ENCODE data around the gene DCUN1D2.

The DCUN1D2 gene

DNA sequence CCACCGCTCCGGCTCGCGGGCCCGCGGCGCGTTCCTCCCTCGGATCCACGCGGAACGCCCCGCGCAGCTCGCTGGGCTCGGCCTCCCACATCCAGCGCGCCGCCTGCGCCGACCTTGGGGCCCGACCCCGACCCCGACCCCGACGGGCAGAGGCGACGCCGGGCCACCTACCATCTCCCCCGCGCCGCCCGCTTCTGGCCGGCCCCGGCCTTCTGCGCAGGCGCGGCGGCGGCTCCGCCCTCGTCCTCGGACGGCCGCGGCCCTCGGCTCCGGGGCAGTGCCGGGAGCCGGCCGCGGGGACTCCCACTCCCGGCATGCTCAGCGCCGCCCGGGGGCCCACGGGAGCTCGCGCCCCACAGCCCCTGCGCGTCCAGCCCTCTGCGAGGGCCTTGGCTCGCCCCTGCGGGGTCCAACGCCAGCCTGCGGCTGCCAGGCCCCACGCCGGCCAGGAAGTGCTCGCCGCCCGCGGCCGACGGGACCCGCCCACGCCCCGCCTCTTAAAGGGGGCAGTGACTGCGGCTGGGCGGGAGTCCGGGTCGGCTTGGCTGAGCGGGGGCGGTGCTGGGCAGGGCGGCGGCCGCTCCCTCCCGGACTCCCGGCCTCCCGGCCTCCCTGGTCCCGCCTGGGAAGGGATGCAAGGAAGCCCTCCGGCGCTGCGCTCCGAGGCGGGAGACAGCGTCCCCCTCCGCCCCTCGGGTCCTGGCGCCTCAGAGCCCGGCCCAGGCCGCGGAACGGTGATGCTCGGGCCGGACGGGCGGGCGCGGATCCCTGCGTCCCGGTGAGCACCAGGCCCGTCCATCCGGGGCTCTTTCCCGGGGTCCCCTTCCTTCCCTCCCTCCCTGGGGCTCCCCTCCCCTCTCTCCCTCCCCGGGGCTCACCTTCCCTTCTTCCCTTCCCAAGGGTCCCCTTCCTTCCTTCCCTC, at the start of gene DCUN1D2:
Gene DCUN1D2 (minus strand): TSS at position 216 of the 922 bp plus-strand sequence. CDS start 42 bp downstream, at position 174.
- Mint-ChIP-seq H3K4me1 (ENCODE audit: low read depth) (peaks cover 72% of the 10 kb centered on the region), H3K27me3 (no peaks in the 10 kb centered on the region), H3K36me3 (peaks cover 5% of the 10 kb centered on the region), H3K27ac (peak within 1 kb of the TSS; percentile 89), H3K4me3 (peak within 1 kb of the TSS; percentile 95), H3K9me3 (ENCODE audit: low read depth) (no peaks in the 10 kb centered on the region)

DNA sequence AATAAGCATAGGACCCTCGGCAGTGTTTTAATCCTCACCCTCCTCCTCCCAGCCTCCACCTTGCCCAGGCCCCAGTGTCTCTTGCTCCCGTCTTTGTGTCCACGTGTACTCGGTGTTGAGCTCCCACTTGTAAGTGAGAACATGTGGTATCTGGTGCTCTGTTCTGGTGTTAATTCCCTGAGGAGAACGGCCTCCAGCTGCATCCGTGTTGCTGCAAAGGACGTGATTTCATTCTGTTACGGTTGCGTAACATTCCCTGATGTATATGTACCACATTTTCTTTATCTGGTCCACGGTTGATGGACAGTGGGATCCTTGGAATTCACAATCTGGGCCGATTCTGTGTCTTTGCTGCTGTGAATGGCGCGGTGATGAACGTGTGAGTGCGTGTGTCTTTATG, 49.3 kb upstream of the DCUN1D2 start:
- peaks cover 4% of the 10 kb centered on the region for H3K4me1 Mint-ChIP-seq (ENCODE audit: low read depth)
- no peak overlapping the region for H3K27ac Mint-ChIP-seq
- H3K9me3 Mint-ChIP-seq (ENCODE audit: low read depth), result peaks cover 6% of the 10 kb centered on the region
- no peaks in the 10 kb centered on the region for H3K27me3 Mint-ChIP-seq
- no peak overlapping the region for H3K4me3 Mint-ChIP-seq
- peaks cover 13% of the 10 kb centered on the region for H3K36me3 Mint-ChIP-seq

DNA sequence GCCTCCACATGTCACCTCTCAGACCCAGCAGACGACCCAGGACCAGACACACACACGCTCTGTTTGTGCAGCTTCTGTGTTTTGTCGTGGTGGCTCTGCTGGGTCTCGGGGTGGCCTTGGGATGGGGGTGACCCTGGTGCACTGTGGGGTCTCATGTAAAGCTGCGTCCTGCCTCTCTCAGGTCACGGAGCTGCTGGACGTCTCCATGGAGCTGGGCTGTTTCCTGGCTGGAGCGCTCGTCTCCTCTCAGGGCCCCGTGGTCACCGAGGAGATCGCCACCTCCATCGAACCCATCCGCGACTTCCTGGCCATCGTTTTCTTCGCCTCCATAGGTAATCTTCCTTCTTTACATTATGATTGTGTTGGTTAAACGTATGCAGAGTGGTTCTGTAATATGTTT, 48.7 kb upstream of the DCUN1D2 start:
- no peak overlapping the region for H3K4me3 Mint-ChIP-seq
- peaks cover 4% of the 10 kb centered on the region for H3K4me1 Mint-ChIP-seq (ENCODE audit: low read depth)
- peaks cover 6% of the 10 kb centered on the region for H3K9me3 Mint-ChIP-seq (ENCODE audit: low read depth)
- H3K36me3 Mint-ChIP-seq, result peaks cover 13% of the 10 kb centered on the region
- no peaks in the 10 kb centered on the region for H3K27me3 Mint-ChIP-seq
- H3K27ac Mint-ChIP-seq, result no peak overlapping the region

DNA sequence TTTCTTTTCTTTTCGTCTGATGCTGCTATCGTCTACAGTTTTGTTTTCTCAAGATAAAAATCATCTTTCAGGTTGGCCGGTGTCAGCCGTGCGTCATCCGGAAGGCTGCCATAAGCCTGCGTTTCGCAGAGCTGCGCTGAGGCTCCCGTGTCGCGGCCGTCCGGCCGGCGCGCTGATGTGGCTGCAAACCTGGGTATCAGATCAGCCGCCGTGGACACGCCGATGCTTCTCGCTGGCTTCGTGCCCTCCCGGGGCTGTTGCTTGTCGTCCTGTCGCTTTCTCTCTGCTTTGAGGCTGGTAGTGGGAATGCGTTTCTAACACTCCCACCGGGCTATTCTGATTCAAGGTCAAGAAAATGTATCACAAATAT, 48.2 kb upstream of the DCUN1D2 start:
- Mint-ChIP-seq H3K27me3 (no peaks in the 10 kb centered on the region), H3K4me1 (ENCODE audit: low read depth) (peaks cover 3% of the 10 kb centered on the region), H3K9me3 (ENCODE audit: low read depth) (peaks cover 6% of the 10 kb centered on the region), H3K4me3 (no peak overlapping the region), H3K36me3 (peaks cover 13% of the 10 kb centered on the region), H3K27ac (no peak overlapping the region)

DNA sequence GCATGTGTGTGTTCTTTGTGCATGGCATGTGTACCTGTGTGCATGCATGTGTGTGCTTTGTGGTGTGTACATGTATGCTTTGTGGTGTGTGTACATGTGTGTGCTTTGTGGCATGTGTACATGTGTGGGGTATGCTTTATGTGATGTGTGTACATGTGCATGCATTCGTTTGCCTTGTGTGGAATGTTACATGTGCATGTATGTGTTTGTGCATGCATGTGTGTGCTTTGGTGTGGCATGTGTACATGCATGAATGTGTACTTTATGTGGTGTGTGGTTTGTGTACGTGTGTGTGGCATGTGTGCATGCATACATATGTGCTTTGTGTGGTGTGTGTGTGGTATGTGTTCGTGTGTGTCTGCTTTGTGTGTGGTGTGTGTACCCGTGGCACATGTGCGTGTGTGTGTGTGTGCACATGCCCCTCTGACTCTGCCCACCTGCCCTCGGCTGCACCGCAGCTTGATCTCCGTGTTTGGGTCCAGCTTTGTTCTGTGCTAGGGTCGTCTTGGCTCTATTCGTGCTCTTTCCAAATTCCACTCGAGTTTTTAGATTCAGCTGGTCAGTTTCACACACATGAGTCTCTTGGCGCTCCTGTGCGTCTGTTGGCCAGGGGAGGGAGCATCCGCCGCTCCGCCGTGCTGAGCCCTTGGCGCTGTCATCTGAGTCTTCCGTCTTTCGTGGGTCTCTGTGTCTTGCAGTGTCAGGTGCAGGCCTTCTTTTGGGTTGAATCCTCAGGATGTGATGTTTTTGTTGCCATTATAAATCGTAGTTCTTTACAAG, 47.6 kb upstream of the DCUN1D2 start:
- Mint-ChIP-seq H3K36me3 (peaks cover 16% of the 10 kb centered on the region), H3K27me3 (no peaks in the 10 kb centered on the region), H3K27ac (no peak overlapping the region), H3K4me1 (ENCODE audit: low read depth) (no peaks in the 10 kb centered on the region), H3K4me3 (no peak overlapping the region), H3K9me3 (ENCODE audit: low read depth) (peaks cover 6% of the 10 kb centered on the region)

DNA sequence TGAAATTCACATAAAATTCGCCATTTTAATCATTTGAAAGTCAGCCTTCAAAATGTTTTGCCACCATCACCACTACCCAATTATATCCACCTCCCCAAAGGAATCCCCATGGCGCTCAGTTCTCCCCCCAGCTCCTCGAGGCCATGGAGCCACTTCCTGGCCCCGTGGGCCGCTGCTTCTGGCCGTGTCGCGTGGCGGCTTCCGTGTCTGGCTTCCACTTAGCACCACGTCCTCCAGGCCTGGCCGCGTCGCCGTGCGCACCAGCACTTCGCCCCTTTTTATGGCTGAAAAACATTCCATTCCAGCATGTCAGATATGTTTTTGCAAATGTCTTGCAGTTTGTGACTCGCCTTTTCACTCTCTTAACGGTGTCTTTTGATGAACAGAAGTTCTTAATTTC, 46.7 kb upstream of the DCUN1D2 start:
- H3K4me3 Mint-ChIP-seq, result no peak overlapping the region
- H3K27ac Mint-ChIP-seq, result no peak overlapping the region
- no peaks in the 10 kb centered on the region for H3K27me3 Mint-ChIP-seq
- no peaks in the 10 kb centered on the region for H3K4me1 Mint-ChIP-seq (ENCODE audit: low read depth)
- peaks cover 16% of the 10 kb centered on the region for H3K36me3 Mint-ChIP-seq
- peaks cover 6% of the 10 kb centered on the region for H3K9me3 Mint-ChIP-seq (ENCODE audit: low read depth)

DNA sequence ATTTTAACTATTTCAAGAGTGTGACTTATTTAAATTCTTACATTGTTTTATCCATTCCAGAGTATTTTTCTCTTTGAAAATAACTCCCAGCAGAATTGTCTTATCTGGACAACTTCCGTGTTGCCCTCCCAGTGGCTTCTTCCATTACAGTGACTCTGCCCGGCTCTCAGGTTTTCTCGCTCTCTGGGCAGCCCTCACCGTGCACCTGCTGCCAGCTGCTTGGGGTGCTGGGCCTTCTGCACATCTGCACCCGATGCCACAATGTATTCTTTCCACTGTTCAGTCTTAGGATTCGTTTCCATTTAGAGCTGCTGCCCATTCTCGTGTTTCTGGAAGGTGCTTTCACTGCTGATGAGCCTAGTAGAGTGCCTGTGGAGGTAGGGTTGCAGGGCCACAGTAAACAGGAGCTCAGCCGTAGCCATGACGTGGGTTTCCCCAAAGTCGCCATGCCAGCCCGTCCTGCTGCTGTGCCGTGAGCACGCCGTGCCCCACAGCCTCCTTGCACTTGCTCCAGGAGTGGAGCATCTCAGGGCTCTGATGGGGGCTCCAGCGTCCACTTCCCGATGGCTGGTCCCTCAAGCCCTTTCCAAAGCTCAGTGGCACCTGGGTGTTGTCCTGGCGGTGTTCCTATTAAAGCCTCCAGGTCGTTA, 46.1 kb upstream of the DCUN1D2 start:
- H3K27me3 Mint-ChIP-seq, result no peaks in the 10 kb centered on the region
- no peak overlapping the region for H3K27ac Mint-ChIP-seq
- H3K4me1 Mint-ChIP-seq (ENCODE audit: low read depth), result no peaks in the 10 kb centered on the region
- H3K9me3 Mint-ChIP-seq (ENCODE audit: low read depth), result peaks cover 6% of the 10 kb centered on the region
- H3K36me3 Mint-ChIP-seq, result peaks cover 18% of the 10 kb centered on the region
- H3K4me3 Mint-ChIP-seq, result no peak overlapping the region

DNA sequence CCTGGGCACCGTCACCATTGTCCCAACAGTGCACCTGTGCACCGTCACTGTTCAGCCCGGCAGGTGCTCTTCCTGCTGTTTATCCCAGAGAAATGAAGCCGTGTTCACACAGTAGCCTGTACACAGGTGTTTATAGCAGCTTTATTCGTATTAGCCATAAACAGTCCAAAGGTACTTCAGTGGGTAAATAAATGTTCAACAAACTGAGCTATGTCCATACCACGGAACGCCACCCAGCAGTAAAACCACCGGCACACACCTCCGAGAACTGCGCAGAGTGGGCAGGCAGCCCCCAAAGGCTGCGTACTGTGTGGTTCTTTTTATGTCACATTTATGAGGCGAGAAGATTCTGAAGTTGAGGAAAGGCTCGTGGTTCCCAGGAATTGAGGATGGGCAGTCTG, 44.9 kb upstream of the DCUN1D2 start:
- Mint-ChIP-seq H3K27ac (no peak overlapping the region), H3K4me1 (ENCODE audit: low read depth) (no peaks in the 10 kb centered on the region), H3K9me3 (ENCODE audit: low read depth) (no peaks in the 10 kb centered on the region), H3K36me3 (peaks cover 9% of the 10 kb centered on the region), H3K27me3 (no peaks in the 10 kb centered on the region), H3K4me3 (no peak overlapping the region)

DNA sequence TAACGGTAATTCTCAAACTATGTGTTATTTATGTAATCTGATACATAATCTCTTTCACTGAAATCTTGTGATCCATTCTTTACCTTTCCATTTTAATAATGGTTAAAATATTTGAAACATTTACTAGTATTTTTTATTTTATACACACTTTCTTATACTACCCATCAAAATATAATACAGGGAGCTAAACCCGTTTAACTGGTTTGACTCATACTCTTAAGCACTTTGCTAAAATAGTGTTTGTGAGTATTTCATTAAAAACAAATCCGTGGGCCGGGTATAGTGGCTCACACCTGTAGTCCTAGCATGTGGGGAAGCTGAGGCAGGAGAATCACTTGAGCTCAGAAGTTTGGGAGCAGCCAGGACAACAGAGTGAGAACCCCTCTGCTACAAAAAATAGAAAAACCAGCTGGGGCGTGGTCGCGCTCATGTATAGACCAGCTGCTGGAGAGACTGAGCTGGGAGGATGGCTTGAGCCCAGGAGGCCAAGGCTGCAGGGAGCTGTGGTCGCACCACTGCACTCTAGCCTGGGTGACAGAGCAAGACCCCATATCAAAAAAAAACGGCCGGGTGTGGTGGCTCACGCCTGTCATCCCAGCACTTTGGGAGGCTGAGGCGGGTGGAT, 43.8 kb upstream of the DCUN1D2 start:
- H3K36me3 Mint-ChIP-seq, result peaks cover 11% of the 10 kb centered on the region
- no peaks in the 10 kb centered on the region for H3K27me3 Mint-ChIP-seq
- no peaks in the 10 kb centered on the region for H3K9me3 Mint-ChIP-seq (ENCODE audit: low read depth)
- H3K4me3 Mint-ChIP-seq, result no peak overlapping the region
- H3K4me1 Mint-ChIP-seq (ENCODE audit: low read depth), result no peaks in the 10 kb centered on the region
- H3K27ac Mint-ChIP-seq, result no peak overlapping the region

DNA sequence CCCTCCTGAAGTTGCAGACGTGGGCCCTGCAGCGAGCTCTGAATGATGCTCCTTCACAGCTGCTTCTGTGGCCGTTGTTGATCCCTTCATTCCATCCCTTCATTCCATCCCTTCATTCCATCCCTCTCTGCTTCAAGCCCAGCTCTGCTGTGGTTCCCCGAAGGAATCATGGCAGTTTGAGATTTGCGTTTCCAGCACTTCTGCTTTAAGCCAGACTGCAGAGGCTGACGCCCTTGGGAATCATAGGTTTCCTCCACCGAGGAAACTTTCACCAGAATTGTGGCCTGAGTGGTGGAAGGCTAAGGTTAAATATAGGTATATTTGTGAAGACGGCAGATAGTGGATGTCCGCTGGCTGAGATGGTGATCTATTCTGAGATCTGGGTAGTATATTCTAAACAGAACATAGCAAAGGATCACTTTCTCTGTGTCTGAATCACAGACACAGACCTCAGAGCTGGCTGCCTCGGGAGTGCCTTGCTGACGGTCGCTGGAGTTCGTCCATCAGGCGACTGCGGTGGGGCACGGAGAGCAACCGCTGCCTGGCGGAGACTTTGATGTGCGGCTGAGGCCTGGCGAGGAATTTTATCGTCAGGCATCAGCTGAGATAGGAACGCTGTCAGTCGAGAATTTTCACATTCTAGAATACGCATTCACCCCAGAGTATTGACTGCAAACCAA, 42.8 kb upstream of the DCUN1D2 start:
- H3K27me3 Mint-ChIP-seq, result no peaks in the 10 kb centered on the region
- H3K9me3 Mint-ChIP-seq (ENCODE audit: low read depth), result no peaks in the 10 kb centered on the region
- H3K36me3 Mint-ChIP-seq, result peaks cover 15% of the 10 kb centered on the region
- no peak overlapping the region for H3K27ac Mint-ChIP-seq
- no peaks in the 10 kb centered on the region for H3K4me1 Mint-ChIP-seq (ENCODE audit: low read depth)
- no peak overlapping the region for H3K4me3 Mint-ChIP-seq

DNA sequence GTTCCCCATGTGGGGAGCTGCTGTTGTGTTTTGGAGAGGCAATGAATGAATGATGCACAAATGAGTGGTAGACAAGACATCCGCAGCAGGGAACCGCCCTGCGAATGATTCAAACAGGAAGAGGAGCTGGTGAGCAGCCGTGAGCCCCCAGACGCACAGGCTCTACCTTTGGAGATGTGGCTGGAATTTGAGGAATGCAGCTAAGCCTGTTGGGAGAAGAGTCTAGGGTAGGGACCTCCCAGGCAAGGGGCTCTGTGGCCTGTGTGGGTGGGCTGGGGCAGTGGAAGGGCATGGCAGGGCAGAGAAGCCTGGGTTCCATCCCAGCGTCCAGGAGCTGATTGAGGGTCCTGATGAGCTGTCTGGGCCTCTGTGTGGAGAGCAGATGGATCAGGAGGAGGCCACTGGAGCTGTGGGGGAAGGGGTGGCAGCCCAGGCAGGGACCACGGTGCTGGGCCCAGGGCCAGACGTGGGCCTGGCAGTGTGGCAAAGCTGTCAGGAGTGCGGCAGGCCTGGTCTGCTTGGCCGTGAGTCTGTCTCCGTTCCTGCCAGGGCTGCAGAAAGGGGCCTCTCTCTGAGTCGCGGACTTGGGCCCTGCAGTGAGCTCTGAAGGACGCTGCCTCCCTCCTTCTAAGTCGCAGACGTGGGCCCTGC, 41.8 kb upstream of the DCUN1D2 start:
- Mint-ChIP-seq H3K36me3 (peaks cover 14% of the 10 kb centered on the region), H3K27me3 (no peaks in the 10 kb centered on the region), H3K9me3 (ENCODE audit: low read depth) (no peaks in the 10 kb centered on the region), H3K27ac (no peak overlapping the region), H3K4me3 (no peak overlapping the region), H3K4me1 (ENCODE audit: low read depth) (no peaks in the 10 kb centered on the region)

DNA sequence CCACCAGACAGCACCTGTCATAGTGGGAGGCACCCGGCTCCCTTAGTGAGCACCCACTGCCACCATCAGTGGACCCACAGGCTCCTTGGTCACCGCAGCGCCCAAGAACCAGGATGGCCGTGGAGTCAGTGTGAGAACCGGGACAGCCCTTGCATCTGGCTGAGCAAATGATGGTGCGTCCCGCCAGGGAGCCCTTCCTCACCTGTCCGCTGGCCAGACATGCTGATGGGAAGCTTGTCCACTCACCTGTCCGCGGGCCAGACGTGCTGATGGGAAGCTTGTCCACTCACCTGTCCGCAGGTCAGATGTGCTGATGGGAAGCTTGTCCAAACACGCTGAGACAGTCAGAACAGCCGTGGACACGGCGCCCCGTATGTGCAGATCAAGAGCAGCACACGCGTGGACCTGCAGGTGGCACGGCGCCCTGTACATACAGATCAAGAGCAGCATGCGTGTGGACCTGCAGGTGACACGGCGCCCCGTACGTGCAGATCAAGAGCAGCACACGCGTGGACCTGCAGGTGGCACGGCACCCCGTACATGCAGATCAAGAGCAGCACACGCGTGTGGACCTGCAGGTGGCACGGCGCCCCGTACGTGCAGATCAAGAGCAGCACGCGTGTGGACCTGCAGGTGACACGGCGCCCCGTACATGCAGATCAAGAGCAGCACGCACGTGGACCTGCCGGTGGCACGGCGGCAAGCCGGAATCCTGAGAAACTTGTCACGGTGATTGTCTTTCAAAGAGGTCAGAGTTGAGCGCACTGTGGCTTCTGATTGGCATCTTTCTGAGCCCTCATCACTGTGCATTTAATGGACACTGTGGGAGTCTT, 40.7 kb upstream of the DCUN1D2 start:
- Mint-ChIP-seq H3K4me1 (ENCODE audit: low read depth) (no peaks in the 10 kb centered on the region), H3K27me3 (no peaks in the 10 kb centered on the region), H3K9me3 (ENCODE audit: low read depth) (no peaks in the 10 kb centered on the region), H3K36me3 (peaks cover 17% of the 10 kb centered on the region), H3K27ac (no peak overlapping the region), H3K4me3 (no peak overlapping the region)

DNA sequence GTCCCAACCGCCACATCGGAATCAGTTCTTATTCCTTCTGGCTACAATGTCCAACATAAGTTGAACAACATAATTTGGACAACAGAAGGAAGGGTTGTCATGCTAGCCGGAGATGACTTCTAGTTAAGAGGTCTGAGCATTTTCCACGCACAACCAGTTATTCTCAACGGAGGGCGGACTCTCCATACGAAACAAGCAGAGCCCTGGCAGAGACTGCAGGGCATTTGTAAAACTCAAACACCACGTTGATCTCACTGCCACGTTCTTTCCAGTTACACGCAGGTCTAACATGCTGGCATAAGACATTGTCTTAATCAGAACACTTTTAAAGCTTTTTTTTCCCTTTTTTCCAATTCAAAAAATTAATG, 38.3 kb upstream of the DCUN1D2 start:
- Mint-ChIP-seq H3K27me3 (no peaks in the 10 kb centered on the region), H3K9me3 (ENCODE audit: low read depth) (no peaks in the 10 kb centered on the region), H3K36me3 (peaks cover 17% of the 10 kb centered on the region), H3K4me3 (no peak overlapping the region), H3K4me1 (ENCODE audit: low read depth) (no peaks in the 10 kb centered on the region), H3K27ac (no peak overlapping the region)
